GM18861 (cell line): ENCODE measurements around the gene KHSRP.
A peak's percentile ranks its signal among the peaks of the same experiment; 100 is the strongest.
"Not testable (repeated sequence)": the region's sequence is repeated elsewhere in the genome, so short reads cannot be mapped to it uniquely, and the experiment has no call there.

Experiments
- ATAC-seq: cut with Tn5 transposase; IDR thresholded peaks from one replicate; pipeline ENCODE4 v1.9.1; 2021; ENCODE audit not compliant: unreplicated experiment

The KHSRP gene

DNA sequence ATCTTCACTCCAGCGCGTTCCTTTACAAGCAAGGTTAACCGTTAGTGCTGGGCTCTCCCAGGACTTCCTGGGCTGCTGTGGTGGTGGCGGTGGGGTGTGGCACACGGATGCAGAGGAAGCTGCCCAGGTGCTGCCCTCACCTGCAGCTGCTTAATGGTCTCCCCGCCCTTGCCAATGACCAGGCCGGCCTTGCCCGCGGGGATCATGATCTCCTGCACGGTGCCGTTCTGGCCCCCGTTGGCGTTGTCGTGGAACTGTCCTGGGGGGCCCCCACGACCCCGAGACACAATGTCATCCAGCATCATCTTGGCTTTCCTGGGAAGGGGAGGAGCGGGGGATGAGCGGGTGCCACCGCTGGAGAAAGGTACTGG lies 6.1 kb downstream of the KHSRP start:
- ATAC-seq, result no peak

DNA sequence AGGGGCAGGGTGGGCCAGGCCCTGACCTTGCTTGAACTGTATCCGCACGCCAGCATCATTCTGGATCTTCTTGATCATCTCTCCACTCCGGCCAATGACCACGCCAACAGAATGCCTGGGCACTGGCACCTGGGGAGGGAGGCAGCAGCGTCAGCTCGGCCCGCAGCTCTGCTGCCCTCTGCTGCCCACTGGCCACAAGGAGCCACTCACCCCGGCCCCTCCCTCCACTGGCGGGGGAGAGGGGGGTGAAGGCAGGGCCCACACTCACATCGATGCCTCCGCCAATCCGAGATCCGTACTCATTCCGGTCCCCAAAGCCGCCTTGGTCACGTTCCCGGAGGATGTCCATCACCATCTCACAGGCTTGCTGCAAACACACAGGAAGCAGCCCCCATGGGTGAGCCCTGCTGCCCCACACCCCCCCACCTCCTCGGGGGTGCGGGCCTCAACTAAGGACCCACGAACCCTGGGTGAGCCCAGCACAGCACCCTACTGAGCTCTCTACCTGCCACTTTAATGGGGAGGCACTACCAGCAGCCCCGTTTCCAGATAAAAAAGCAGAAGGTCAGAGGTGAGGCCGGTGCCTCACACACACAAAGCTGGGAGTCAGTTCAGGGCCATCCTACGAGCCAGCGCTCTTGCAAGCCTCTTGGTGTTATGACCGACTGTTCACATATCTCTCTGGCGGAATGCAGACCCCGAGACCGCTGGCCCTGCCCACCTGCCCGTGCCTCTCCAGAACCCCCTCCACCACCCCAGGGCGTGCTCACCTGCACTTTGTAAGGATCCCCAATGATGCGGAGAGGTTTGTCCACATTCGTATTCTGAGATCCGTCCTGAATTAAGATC lies 6.7 kb downstream of the KHSRP start:
- ATAC-seq, result no peak

DNA sequence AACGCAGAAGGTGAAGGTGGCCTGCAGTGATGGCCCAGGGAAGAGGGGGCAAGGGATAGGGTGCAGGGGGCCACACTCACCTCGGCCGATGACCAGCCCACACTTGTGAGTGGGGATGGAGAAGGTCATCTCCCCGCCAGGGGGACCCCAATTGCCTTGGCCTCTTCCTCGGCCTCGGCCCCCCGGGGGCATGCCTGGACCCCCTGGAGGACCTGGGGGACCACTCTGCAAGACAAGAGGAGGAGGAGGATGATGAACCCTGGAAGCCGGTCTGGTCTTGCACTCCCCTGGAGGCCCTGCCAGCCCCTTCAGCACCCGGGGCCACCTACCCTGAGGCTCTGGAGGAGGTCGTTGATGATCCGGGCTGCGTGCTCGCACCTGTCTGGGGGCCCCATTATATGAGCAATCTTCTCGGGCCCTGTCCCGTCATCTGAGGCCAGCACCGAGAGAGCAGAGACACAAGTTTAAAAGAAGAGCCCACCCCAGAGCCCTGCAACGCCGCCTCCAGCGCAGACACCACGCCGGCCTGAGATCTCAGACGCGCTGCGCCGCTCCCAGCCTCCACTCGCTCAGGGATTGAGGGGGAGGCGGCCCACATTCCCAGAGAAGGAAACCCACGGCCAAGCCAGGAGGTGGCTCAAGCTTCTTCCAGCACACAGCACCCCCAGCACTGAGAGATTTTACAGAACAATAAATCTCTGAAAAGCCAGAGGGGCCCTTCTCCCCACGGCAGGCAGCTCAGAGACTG lies 7.8 kb downstream of the KHSRP start:
- no peak for ATAC-seq

DNA sequence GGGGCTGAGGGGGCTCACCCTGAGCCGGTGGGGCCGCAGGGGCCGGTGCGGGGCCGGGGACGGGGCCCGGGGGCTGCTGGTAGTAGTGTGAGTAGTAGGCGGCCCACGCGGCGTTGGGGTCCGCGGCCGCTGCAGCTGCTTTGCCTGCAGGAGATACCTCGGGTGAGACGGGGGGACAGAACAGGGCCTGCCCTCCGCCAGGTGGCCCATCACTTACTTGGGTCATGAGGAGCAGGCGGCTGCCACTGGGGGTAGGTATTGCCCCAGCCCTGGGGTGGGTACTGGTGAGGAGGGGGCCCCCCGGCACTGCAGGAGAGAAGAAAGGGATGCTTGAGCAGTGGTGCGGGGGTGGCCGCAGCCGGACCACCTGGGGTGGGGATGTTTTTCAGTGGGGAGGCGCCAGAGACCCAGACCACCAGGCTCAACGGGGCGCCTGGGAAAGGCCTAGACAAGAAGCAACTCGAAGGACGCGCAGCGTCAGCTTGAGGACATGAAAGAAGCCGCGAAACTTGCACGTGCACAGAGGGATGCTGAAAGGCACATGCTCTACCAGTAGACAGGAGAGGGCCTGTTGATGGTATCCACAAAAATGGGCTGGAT lies 8.9 kb downstream of the KHSRP start:
- no peak for ATAC-seq

DNA sequence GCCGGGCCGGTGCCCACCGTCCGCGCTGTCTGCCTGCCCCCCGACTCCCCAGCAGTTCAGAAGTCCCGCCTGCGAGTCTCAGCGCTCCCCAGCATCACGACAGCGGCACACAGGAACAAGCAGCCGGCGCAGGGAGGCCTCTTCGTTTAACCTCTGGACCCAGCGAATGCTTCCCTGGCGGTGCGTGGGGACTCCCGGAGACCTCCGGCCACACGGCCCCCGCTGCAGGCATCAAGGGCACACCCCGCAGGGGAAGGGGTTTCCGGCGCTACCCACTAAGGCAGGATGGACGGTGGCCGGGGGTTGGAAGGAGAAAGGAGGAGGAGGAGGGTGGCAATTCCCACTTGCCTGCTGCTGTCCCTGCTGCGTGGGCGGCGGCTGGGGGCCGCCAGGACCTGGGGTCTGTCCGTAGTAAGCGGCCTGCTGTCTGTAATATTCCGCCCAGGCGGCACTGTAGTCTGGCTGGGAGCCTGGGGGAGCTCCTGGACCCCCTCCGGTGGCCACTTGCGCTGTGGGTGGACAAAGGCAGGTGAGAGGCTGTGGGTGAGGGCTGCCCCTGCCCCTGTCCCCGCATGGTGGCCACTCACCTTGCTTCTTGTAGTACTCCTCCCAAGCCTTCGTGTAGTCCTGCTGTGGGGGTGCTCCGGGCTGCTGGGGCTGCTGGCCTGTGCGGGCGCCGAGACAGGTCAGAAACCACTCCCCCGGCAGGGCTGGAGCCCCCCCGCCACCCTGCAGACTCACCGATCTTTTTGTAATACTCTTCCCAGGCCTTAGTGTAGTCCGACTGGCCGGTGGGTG lies 9.6 kb downstream of the KHSRP start:
- no peak for ATAC-seq

DNA sequence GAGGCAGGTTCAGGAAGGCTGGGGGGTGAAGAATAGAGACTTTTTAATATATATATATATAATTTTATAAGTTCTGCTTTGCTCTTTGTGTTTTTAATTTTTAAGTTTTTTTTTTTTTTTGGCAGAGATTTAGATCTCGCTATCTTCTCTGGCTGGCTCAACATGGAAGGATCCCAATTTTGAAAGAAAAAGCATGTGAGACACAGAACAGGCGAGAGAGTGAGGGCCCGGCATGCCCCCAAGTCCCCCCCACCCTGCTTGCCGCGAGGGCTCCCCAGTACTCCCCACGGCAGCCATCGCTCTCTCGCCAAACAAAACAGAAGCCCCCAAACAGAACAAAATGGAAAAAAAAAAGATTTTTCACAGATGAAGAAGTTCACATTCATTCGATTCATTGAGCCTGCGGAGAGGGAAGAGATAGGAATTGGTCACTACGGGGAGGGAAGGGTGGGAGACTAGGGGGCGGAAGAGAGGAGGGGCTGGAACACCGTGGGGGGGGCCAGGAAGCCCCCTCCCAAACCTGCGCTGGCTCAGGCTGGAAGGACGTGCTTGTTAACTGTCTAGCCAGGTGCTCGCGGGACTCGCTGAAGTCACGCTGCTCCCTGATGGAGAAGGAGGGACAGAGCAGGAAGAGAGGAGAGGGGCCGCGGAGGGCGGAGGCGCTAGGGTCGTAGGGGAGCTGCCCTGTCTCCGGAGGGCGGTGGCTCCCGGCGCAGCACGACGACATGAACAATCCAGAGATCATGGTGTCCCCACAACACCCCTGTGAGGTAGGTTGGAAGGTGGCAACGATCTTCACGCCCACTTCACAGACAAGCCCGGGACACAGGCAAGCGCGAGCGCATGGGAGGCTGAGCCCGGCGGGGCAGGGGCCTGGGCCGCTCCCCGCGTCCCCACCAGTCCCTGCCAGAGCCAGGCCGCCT lies 10.6 kb downstream of the KHSRP start:
- ATAC-seq, result no peak

DNA sequence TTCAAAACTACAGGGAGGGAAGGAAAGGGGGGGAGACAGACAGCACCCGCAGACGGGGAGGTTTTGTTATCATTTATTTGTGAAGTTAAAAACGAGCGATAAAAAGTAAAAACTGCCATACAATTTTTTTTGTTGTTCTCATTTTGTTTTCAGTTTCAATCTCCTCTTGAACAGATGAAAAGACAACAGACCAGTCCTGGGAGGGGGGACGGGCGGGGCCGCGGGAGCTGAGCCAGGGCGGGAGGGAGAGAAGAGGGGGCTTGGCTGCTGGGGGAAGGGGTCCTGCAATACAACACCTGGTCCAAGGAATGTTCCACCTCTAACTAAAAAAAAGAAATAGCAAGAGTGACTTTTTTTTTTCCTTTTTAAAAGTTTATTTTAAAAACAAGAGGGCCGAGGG lies 11.3 kb downstream of the KHSRP start:
- no peak for ATAC-seq

DNA sequence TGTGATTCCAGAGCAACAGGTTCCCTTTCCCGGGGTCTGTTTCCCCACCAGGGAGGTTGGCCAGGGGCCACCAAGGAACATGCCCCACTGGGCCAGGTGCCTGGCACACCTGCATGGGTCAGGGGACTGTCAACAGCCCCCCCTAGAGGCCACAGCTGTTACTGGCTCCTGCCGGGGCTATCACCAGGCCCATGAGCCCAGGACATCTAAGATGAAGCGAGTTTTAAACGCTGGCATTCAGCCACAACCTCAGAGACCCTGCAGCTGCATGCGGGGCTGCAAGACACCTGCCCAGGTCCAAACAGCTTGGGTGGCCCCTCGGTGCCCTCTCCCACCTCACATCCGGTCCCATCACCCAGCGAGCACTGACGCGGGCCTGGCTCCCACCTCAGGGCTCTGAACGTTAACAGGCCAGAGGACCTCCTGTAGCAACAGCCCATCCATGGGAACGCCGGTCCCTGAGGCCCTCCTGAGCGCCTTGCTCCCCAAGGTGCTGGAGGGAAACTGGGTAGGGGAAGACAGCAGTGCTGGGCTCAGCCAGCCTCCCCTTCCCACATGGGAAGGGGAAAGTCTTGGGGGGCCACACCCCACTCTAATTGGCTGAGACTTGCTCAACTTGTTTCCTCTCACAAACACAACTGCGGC lies 12.0 kb downstream of the KHSRP start:
- ATAC-seq, result no peak

DNA sequence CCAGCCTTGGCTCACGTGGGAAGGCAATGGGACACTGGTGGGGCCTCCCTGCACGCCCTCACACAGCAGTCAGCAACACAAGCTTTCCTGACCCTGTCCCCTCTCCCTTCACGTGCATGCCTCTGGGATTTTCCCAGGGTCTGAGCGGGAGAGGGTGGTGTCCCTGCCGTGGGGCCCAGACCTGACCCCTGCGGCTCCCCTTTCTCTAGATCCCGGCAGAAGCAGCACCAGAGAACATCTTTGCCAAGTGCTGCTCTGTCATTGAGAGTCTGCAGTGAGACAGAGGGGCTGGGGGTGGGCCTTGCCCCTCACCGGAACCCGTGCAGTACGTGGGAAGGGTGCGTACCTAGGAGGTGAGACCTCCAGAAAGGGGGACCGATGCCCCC lies 12.6 kb downstream of the KHSRP start:
- ATAC-seq, result no peak

DNA sequence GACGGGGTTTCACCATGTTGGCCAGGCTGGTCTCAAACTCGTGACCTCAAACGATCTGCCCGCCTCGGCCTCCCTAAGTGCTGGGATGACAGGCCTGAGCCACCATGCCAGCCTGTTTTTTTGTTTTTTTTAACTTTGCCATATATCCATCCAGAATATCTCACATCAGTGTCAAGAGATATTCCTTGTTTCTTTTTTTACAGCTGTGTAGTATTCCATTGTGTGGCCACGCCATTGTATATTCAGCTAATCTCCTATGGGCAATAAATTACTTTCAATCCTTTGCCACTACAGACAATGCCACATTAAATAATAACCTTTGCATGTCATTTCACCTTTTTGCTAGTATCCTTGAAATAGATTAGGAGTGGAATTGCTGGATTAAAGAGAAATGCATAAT lies 15.3 kb downstream of the KHSRP start:
- no peak for ATAC-seq

DNA sequence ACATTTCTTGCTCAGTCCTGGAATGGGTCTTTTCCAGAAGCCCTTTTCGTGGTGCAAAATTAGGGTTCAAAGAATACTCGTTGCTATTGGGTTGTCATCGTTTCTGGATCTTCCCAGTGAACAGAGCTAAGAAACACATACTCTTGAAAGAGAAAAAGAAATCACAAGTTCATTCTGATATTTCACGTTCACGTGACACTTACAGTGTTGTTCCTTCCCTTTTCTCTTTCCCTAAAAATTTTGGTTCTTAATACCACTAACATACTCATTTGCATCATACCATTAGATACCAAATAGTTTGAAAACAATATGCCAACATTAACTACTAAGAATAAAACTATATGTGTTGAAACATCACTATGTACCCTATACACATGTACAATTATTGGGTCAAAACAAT lies 18.2 kb downstream of the KHSRP start:
- ATAC-seq, result no peak

DNA sequence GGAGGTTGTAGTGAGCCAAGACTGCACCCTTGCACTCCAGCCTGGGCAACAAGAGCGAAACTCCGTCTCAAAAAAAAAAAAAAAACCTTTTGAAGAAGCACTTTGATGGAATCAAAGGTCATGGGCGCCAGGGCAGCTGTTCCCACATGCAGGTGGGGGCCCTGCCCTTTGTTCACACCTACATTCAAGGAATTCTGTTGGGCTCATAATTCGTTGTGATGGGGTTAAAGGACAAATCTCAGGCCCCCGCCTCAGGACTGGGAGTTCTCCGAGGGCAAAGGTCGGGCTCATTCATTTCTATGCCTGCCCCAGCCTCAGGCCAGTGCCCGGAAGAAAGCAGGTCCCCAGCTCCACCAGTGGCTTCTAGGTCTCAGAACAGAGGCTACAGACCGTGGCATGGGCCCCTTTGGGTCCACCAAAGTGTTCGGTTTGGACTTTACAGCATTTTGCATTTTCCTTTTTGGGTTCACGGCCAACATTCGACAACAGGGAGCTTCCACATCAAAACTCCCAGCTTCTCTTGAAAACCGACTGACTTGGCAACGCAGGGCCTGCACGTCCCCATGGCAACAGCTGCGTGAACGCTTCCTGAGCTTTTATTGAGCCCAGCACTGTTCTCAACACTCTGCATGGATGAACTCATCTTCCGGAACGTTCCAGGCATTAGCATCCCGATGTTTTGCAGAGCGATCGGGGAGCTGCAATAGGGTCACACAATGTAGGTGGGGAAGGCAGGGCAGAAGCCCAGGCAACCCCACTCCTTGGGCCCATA lies 21.6 kb downstream of the KHSRP start:
- ATAC-seq, result no peak

DNA sequence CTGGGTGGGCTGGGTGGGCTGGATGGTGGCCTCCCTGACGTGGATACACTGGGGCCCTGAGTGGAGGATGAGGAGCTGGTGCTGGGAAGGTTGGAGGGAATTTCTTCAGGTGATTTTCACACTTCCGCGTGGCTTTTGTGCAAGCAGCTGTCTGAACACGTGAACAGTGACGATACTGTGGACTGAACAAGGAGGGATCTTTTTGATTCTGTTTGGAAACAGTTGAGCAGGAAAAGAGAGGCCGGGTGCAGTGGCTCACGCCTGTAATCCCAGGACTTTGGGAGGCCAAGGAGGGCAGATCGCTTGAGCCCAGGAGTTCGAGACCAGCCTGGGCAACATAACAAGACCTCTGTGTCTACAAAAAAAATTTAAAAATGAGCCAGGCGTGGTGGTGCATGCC lies 22.6 kb downstream of the KHSRP start:
- no peak for ATAC-seq

DNA sequence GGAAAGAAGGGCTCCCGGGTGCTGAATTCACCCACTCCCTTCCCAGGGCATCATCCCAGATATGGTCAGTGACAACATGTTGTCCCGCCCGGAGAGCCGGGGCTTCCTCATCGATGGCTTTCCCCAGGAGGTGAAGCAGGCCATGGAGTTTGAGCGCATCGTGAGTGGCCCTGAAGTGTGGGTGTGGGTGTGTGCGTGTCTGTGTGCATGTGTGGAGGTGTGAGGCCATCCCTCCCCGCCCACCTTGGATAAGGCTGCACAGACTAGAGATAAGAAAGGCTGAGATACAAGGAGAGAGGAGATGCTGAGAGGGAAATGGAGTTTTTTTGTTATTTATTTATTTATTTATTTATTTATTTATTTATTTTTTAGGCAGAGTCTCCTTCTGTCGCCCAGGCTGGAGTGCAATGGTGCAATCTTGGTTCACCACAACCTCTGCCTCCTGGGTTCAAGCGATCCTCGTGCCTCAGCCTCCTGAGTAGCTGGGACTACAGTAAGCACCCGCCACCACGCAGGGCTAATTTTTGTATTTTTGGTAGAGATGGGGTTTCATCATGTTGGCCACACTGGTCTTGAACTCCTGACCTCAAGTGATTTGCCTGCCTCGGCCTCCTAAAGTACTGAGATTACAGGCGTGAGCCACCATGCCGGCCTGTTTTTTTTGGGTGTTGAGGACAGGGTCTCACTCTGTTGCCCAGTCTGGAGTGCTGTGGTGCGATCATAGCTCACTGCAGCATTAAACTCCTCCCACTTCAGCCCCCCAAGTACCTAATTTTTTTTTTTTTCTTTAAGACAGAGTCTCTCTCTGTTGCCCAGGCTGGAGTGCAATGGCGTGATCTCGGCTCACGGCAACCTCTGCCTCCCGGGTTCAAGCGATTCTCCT lies 24.3 kb downstream of the KHSRP start:
- ATAC-seq, result not testable (repeated sequence)

DNA sequence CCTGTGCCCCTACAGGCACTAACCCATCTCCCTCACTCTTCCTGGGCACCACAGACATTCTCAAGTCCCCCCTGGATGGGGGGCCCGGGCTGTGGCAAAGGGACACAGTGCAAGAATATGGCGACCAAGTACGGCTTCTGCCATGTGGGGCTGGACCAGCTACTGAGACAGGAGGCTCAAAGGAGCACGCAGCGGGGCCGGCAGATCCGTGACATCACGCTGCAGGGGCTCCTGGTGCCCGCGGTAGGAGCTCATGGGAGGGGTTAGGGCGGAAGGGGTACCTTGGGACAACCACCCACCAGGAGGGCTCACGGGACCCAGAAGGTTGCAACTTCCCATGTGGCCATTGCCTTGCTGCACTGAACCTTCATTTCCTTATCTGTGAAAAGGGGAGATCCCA lies 28.3 kb downstream of the KHSRP start:
- ATAC-seq, result no peak

DNA sequence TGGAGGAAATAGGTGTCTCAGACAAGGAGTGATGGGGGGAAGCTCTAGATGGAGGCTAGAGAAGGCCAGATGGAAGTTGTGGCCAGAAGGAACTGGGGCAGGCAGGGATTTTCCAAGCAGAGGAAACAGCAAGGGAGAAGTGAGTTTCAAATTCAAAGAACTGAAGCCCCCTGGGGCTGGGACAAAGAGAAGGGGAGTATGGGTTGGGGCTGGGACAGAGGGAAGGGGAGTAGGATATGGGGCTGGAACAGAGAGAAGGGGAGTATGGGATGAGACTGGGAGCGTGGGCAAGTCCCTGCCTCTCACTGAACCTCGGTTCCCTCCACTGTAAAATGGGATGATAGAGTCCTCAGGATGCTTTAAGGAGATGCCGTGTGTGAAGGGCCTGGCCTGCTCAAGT lies 29.8 kb downstream of the KHSRP start:
- ATAC-seq, result no peak

DNA sequence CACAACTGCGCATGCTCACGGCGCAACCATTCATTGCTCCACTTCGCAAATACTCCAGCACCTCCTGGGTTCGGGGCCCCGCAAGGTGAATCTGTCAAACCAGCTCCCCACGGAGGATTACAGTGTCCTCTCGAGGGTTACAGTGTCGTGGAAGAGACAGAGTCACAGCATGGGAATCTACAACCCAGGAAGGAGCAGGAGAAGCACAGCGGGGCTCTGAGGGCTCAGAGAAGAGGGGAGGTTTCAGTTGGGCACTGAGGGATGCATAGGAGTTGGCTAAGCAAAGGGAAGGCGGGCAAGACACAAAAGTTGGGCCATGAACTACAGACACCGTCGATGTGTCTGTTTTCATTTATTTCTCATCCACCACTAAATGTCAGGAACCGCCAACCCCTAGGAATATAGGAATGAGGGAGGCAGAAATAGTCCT lies 30.6 kb downstream of the KHSRP start:
- ATAC-seq, result peak; percentile 8
